Superior temporal gyrus (tissue), 1 donor: ENCODE data around the gene PITPNM3.
A peak's percentile ranks its signal among the peaks of the same experiment; 100 is the strongest.
"Not testable (repeated sequence)": the region's sequence is repeated elsewhere in the genome, so short reads cannot be mapped to it uniquely, and the experiment has no call there.

Experiments
- DNase-seq: peaks from one replicate; pipeline ENCODE4 v3.0.0-alpha.2; 2016; ENCODE audit errors: extremely low spot score

Gene PITPNM3

DNA sequence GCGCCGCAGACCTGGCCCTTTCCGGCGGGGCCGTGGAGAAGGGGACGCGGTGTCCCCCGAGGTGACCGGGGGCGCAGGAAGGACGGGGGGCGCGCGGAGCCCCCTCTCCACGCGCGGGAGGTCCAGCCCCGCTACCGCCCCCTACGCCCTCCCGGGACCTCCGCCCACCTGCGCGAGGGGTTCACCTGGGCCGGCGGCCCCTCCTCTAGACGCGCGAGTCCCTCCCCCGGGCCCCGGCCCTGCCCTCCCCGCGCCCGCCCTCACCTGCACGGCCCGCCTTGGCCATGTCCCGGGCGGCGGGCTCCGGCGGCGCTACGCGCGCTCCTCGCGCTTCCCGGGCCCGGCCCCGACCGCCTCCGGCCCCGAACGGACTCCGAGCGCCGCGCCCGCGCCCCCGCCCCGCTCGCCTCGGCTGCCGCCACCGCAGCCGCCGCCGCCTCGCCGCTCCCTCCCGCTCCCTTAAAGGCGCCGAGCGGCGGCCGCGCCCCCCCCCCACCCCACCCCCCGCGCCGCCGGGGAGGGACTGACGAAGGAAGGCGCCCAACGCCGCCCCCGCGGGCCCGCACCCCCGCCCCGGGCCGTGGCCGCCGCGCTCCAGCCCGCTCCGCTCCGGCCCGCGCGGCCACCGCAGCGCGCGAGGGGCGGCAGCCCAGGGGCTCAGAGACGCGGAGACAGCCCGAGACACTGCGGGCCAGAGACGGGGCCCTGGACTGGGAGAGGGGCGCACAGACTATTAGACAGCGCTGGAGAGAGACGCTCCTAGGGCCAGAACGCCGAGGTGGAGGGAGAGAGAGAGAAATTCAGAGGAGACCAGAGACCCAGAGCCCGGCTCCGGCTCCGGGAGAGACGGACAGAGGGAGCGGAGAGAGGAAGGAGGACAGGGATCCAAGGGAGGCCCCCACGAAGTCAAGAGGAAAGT is at the start of gene PITPNM3:
Gene PITPNM3, minus strand, starts transcription at position 435 of the 919 bp plus-strand sequence. Its CDS starts 149 bp downstream, at position 286.
- no peak for DNase-seq

DNA sequence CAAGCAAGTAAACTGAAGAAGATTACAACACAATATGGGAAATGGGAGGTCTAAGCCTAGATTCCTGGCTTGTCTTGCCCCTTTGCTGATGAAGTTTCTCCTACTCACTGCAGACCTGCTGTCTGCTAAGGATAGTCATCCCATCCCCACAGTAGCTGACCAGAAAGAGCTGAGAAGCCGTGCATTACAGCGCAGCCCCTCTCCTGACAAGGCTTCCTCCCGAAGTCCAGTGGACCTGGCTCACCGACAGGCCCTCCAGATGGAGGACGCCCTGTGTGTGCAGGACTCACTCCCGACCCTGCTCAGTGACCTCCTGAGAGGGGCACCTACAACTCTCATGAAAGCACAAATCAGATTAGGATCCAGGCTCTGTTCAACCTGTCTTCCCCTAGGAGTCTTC is 48.8 kb upstream of the PITPNM3 start:
- no peak for DNase-seq

DNA sequence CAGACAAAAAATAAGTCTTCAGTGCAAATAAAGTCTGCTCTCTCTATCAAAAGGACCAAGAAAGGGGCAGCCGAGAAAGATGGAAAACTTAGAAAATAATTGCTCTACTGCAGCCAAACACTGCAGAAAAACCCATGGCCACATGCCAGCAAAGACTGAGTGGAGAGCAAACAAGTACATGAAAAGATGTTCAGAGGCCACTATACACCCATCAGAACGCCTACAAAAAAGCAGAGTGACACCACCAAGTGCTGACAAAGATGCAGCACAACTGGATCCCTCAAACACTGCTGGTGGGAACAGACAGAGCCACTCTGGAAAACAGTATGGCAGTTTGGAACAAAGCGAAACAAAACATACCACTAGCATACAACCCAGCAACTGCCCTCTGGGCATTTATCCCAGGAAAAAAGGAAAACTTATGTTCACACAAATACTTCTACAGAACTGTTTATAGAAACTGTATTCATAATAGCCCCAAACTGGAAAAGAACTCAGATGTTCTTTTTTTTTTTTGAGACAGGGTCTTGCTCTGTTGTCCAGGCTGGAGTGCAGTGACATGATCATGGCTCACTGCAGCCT is 47.5 kb upstream of the PITPNM3 start:
- DNase-seq: no peak

DNA sequence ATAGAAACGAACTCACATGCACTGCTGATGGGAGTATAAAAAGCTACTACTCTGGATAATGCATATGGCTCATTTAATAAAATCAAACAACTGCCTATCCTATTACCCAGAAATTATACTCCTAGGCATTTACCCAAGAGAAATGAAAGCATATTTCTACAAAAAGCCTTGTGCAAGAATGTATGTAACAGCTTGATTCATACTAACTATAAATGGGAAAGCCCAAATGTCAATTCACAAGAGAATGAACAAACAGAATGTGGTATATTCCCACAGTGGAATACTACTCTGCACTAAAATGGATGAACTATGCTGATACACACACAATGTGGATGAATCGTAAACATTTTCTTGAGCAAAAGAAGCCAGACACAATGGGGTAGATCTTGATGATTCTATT is 45.8 kb upstream of the PITPNM3 start:
- no peak for DNase-seq

DNA sequence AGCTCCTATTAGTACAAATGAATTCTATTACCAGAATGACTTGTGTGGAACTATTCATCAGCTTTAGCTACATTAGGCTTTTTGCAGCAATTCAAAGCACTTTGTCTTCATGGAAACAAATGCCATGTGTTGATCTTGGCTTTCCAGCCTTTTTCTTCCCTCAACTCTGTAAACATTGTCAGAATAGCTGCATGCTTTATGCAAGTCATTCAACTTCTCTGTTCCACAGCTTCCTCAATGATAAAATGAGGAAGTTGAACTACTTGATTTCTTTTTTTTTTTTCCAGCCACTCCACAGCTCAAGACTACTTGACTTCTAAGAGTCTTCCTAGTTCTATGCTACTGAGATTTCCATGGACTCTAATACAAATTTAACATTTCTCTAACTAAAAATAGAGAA is 43.0 kb upstream of the PITPNM3 start:
- DNase-seq: peak; percentile 71

DNA sequence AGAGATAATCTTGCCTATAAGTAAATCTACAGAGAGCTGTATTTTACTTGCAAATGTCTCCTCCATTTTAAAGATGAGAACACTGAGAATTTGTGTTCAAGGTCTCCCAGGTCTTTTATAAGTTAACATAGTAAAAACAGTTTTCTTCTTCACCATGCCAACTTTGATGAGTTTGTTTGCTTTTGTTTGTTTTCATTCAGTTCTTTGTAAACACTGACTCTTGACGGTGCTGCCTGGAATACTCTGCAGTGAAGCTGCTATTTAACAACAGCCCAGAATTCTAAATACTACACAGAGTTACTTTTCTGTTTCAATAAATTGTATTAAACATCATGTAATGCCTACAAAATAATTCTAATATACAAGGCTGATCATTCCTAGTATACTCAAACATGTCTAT is 41.4 kb upstream of the PITPNM3 start:
- no peak for DNase-seq

DNA sequence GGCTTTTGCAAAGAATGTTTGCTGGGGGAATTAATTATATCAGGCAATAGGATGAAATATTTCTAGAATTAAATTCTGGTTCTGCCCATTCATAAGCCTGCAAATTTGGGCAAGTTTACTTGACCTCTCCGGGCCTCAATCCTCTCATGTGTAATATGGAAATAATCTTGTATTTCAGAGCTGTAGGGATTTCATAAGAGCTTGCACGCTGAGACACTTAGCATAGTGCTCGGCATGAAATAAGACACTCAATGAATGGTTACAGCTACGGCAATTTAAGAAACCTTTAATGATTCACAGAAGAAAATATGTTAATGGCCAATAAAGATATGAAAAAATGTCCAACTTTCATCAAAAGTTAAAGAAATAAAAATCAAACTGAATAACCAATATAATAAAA is 40.6 kb upstream of the PITPNM3 start:
- no peak for DNase-seq

DNA sequence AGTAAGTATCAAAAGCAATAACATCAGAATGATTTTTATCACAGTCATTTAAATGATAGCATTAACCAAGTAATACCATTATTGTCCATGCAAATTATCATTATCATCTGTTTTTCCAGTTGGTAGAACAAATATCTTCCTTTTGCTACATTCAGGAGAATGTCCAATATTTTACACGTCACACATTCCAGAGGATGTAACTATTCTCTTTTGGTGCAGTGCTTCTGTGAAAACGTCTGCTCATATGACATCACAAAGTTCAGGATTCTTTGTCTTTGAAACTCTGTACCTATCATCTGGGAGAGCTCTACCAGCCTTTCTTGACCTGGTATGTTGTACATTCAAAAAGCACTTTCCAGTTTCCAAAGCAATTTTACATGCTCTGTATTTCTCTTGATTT is 40.2 kb upstream of the PITPNM3 start:
- DNase-seq: no peak

DNA sequence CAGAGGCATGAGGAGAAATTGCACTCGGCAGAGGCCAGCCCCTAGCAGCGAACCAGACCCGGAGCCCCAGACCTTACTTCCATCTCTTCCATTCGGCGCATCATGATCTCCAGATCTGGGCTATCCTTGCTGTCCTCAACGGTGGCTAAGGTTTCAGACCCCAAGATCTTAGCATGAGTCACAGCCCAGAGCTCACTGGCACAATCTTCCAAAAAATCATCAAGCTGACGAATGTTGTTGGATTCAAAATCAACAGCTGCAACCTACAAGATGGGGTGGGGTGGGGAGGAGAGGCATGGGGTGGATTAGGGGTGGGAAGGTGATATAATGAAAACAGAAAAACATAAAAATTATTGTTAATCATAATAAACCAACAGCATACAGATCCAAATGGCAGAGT is 39.7 kb upstream of the PITPNM3 start:
- DNase-seq: no peak

DNA sequence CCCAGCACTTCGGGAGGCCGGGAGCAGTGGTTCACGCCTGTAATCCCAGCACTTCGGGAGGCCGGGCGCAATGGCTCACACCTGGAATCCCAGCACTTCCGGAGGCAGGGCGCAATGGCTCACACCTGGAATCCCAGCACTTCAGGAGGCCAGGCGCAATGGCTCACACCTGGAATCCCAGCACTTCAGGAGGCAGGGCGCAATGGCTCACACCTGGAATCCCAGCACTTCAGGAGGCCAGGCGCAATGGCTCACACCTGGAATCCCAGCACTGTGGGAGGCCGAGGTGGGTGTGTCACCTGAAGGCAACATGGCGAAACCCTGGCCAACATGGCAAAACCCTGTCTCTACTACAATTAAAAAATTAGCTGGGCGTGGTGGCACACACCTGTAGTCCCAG is 37.0 kb upstream of the PITPNM3 start:
- DNase-seq: not testable (repeated sequence)

DNA sequence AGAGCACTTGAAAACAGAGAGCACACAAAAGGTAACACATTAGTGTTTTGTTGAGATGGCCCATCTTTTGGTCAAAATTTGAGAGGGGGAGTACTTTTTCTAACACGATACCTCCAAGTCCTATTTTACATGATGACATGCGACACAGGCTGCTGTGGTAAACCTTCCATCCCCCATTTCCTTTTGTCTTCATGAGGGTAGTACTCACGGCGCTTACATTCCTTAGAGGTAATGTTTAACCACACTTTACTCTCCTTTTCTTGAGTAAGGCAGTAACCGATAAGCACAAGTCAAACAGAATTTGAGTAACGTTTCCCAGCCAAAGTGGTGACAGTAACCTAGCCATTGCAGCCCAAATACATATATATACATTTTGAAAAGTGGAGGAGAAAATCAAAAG is 35.8 kb upstream of the PITPNM3 start:
- no peak for DNase-seq

DNA sequence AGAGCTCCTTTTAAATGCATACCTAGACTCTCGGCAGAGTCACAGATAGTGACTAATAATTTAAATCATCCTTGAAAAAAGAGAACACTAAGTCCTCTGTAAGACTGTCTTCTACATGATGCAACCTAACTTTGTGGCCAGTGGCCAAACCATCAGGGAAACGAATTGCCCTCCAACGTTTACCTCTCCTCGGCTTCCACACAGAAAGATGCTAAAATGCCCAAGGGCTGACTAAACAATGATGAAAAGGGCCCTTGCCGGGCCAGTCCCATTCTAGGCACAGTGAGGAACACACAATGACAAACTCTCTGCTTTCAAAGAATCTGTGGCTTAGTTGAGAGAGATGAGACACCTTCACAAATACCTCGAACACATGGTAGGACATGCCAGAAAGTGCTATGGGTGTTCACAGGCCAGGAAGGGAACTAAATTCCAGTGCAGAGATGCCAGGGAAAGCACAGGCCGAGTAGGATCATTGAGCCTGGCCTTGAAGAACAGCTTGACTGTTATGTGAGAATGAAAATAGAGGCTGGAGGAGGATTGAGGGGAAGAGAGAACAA is 35.3 kb upstream of the PITPNM3 start:
- DNase-seq: no peak

DNA sequence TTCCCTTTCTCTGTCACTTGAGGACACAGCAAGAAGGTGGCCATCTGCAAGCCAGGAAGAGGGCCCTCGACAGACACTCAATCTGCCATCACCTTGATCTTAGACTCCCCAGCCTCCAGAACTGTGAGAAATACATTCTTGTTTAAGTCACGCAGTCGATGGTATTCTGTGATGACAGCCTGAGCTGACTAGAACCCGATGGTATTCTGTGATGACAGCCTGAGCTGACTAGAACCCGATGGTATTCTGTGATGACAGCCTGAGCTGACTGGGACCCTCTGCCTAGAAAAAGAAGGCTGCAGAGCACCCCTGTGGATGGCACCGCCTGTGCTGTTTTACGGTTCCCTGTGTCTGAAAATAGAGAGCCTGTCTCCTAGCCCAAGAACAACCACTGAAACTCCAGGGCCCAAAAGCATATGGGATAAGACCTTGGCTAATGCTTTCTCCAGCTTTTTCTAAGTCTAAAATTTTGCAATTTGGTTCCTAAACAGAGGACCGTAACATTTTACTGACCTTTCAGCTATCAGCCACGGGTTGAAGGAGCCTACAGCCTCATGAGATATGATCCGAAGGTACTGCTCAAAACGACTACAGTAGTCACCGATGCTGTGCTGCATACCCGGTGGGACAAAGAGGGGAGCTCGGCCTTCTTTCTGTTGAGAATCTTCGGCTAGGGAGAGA is 33.1 kb upstream of the PITPNM3 start:
- DNase-seq: no peak

DNA sequence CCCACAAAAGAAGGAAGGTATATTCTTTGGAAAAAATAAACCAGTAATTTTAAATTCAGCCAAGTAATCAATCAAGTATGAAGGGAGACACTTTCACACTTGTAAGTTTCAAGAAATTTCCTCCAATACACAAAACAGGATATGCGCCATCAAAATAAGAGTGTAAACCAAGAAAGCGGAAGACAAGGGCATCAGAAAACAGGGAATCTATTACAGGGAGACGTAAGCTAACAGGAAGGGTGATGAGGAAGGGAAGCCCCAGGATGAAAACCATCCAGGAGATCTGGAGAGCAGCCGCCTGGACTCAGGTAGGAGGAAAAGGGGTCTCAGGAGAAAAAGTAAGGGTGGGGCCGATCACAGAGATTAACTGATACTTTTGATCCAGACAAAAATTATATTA is 31.8 kb upstream of the PITPNM3 start:
- no peak for DNase-seq

DNA sequence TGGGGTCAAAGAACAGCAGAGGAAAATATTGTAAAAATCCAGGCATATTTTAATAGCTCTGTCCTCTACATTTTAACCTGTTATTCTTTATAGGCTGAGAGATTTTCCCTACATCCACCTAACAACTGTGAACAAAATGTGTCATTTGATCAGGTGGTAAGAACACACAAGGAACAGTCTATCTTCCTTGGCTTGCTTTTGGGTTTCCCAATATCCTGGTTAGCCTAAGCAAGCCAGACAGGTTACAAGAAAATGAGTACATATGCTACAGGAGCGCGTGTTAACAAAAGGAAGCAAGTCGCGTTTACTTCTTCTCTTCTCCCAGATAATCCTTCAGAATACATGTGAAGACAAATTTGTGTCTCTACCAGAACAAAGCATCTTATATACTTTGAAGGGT is 31.0 kb upstream of the PITPNM3 start:
- DNase-seq: no peak

DNA sequence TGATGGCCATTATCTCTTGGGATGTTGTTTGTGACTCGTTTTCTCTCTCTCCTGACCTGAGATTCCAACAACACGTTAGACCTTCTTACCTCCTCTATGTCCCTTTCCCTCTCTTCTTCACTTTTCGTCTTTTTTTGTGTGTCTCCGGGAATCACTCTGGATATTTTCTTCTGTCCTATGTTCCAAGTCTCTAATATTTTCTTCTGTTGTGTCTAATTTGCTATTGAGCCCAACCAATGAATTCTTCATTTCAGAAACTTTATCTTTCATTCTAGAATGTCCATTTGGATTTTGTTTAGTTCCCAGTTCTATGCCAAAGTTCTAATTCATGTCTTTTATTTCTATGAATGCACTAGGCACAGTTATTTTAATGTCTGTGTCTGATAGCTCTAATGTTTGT is 27.1 kb upstream of the PITPNM3 start:
- DNase-seq: no peak

DNA sequence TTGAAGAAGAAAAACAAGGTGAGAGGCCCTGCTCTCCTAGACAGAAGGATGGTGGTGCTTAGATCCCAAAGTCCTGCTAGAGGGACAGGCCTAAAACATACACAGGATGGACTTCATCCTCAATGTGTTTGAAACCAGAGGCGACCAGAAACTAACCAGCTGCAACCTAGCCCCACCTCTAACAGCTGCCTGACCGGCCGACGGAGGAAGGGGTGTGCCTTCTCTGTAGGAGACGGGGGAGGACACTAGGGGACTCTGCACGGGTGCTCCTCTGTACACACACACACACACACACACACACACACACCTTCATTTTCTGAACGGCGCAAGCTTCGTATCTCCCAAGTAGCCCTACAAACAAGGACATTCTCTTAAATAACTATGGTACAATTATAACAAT is 24.3 kb upstream of the PITPNM3 start:
- no peak for DNase-seq

DNA sequence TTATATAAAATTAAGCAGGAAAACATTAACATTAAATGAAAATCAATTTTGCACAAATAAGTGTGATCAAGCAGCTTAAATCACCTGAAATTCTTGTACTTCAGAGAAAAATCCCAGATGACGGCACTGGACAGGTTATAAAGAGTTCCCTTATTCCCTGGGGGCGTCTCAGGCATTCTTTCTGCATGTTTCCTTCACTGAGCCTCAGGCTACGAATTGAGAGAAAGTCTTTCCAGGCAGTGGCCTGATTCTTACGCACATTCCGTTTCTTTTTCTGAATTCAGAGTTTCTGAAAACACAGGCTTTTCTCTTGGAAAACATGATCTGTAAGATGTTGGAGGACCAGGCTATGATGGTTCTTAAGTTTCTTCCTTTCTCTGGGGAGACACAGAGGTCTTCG is 22.1 kb upstream of the PITPNM3 start:
- DNase-seq: no peak

DNA sequence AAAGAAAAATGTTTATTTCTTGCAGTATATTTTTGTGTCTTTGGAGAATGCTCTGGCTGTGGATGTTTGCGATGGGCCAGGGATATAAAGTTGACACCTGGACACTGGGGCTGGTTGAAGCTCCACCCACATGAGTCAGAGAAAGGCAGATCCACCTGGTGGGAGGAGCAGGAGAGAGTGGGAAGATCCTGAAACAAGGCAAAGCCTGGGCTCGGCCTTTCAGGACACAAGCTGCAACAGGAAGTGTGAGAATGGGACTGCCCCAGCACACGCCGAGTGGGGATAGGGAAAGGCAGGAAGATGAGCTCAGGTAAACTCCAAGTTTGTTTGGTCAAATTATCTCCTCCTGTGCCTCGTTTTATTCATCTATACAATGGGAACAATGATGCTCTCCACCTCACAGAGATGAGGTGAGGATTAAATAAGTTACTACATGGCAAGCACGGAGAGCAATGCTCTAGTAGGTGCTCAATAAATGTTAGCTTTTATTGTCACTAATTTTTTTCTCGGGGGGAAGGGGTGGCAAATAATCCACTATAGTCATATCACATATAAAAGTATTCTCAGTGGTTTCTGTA is 21.4 kb upstream of the PITPNM3 start:
- DNase-seq: no peak

DNA sequence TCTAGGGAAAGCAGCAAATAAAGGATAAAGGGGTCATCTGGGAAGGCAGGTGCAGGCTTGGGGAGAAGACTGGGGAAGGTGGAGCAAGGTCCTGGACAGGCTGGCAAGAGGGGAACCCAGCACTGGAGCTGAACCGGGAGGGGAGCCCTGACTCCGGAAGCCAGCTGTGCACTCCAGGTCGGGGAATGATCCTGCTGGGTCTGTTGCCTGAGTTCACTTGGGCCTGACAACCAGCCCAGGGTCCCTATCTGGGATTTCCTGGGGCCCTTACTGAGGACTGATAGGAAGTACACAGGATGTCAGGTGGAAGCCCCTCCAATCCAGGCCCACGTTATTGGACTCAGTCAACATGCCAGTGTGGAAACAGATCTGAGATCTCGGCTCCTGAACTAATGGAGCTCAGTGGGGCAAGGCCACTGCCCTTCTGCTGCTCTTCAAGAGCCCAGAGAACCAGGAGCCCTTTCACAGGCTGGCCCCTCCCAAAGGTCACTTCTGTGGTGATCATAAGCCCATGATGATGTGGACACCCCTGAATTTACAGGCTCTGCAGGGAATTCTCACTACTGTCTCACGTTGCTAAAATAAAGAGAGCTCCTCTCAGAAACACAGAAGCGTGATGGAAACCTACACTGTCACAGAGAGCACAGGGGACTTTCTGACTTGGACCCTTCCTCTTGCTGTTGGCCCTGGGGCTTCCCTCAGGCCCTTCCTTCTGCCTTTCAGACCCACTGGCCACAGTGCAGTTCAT is 19.9 kb upstream of the PITPNM3 start:
- no peak for DNase-seq

DNA sequence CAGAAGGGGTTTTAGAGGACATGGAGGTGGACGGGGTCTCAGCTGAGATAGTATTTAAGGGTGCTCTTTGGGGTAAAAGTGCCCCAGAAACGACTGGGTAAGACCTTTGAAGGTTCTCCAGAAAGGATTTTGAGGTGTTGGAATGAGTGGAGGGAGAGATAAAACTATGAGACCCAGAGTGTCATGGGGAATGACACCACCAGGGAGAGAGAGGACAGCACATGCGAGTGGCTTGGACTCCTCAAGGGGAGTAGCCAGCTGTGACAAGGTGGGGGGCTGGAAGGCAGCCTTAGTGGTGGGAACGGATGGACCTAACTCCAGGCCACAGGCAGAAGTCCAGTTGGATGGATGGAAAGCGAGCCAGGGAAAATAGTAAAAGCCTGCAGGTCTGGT is 19.2 kb upstream of the PITPNM3 start:
- DNase-seq: no peak
